NB4 (cell line): ENCODE results near the gene GOLGB1.

Source experiments
- DNase-seq: peaks from one replicate; pipeline ENCODE4 v3.0.0; 2010; ENCODE audit warnings: low read depth
- H3K4me3 ChIP-seq: one replicate; pipeline ENCODE4 v1.5.1; 2011; ENCODE audit warnings: mild to moderate bottlenecking, low read depth, low read length, moderate library complexity
- CTCF ChIP-seq: IDR thresholded peaks from one replicate; pipeline ENCODE4 v1.5.1; 2012; ENCODE audit warnings: low read depth, low read length
- MAX ChIP-seq: IDR thresholded peaks from 2 replicates; pipeline ENCODE4 v1.6.1; 2011; ENCODE audit warnings: low read depth, low read length
- MYC ChIP-seq: IDR thresholded peaks from 2 replicates; pipeline ENCODE4 v1.6.1; 2011; ENCODE audit warnings: low read depth, low read length
- POLR2A ChIP-seq: IDR thresholded peaks from 2 replicates; pipeline ENCODE4 v1.6.1; 2011; ENCODE audit warnings: mild to moderate bottlenecking; ENCODE audit not compliant: insufficient read length; ENCODE audit errors: extremely low read depth

GOLGB1 gene

GRCh38 chr3:121624147-121624899 is 125.2 kb downstream of the GOLGB1 start:
- H3K4me3 ChIP-seq: no peak overlapping the region
- TF ChIP-seq CTCF: no peak
- no peak for TF ChIP-seq POLR2A
- no peak for TF ChIP-seq MAX
- TF ChIP-seq MYC: no peak
- no peak for DNase-seq

GRCh38 chr3:121621491-121621890 is 128.1 kb downstream of the GOLGB1 start:
- no peak for DNase-seq
- H3K4me3 ChIP-seq: no peak overlapping the region
- TF ChIP-seq POLR2A (no peak), MAX (no peak), MYC (no peak), CTCF (no peak)

GRCh38 chr3:121619691-121620090 is 129.8 kb downstream of the GOLGB1 start:
- H3K4me3 ChIP-seq: no peak overlapping the region
- no peak for DNase-seq
- no peak for TF ChIP-seq MYC
- no peak for TF ChIP-seq MAX
- TF ChIP-seq POLR2A: no peak
- no peak for TF ChIP-seq CTCF
